Measurements from ENCODE around the gene GFRA4.

The GFRA4 gene

GRCh38 chr20:3663031-3663701 lies at the start of gene GFRA4:
GFRA4 (minus strand) TSS chr20:3663399; CDS start chr20:3663399, 0 bp downstream.
- no peak for DNase-seq (ENCODE audit: low read depth)

- DNase-seq (ENCODE audit: low read depth), result no peak
These were observed 49.2 kb upstream of the GFRA4 start, which contains the start of gene SIGLEC1 for GRCh38 chr20:3712279-3712873. SIGLEC1 (minus strand) TSS chr20:3712600; CDS start chr20:3707128, 5,472 bp downstream.

DNA sequence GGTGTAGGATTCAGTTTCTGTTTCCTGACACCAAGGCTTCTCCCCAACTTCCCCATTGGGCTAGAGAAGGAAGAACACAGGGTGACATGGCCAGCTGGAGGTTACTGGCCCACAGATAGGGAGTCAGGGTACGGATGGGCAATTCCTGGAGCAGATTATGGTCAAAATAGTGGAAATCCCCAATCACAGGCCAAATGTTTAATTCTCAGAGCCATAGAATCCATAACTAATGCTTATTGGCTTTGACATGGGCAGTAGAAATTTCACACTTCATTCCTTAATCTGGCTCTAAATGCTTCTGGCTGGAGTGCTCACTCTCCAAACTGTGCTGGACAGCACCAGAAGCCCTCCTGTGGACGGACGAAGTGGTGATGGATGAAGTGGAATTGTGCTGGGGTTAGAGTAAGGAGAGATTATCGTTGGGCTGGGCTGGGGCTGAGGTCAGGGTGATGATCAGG lies 48.3 kb upstream of the GFRA4 start:
- DNase-seq (ENCODE audit: low read depth), result no peak

DNA sequence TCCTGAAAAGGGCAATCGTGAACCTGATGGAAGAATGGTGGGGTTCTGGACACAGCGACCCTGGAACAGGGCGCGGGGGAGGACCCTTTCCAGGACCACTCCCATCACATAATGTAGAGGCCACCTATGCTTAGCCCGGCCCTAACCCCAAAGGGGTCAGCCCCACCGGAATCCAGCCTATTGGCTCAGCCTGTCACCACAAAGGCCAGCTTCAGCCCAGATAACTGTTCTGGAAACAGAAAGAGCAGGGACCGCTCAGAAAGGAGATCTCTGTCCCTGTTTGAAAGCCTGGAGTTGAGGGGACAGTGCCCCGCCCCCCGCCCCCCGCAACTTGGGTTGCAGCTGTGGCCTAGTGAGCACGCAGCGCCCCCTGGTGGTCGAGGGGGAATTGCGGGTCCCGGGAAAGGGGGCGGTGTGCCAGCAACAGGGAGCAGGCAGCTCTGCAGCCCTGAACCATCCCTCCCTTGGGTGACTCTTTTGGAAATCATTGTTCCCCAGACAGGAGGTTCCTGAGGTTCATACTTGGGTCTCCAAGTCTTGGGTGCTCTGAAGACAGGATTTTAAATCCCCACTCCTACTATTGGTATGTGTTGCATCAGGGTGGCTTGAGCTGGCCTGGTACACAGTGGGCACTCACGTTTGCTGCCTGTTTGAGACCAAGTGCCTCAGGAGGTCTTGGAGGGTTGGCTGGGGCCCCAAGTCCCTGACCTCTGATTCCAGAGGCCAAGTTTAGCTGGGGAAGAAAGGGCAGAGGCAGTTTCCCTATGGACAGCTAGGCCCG lies 47.7 kb upstream of the GFRA4 start:
- no peak for DNase-seq (ENCODE audit: low read depth)

DNA sequence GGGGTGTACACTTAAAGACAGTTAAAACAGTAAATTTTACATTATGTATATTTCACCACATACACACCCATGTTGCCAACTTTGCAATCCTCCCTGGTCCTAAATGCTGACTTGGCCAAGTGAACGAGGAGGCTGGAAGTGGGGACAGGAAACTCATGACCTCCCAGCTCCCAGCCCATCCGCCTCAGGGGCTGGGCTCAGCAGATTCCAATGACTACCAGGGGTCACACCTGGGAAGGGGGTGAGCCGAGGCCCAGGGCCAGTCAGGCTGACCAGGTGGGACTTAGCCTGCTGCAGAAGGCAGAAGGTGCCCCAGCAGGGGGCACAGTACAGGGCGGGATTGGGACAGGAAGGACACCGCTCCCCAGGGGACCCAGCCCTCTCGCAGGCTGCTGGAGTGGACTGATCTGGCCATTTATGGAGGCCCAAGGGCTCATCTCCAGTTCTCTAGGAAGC lies 46.8 kb upstream of the GFRA4 start:
- DNase-seq (ENCODE audit: low read depth), result no peak

GRCh38 chr20:3707508-3707899 lies 44.3 kb upstream of the GFRA4 start:
- no peak for DNase-seq (ENCODE audit: low read depth)

GRCh38 chr20:3706774-3707507 lies 43.7 kb upstream of the GFRA4 start:
- DNase-seq (ENCODE audit: low read depth), result no peak

DNA sequence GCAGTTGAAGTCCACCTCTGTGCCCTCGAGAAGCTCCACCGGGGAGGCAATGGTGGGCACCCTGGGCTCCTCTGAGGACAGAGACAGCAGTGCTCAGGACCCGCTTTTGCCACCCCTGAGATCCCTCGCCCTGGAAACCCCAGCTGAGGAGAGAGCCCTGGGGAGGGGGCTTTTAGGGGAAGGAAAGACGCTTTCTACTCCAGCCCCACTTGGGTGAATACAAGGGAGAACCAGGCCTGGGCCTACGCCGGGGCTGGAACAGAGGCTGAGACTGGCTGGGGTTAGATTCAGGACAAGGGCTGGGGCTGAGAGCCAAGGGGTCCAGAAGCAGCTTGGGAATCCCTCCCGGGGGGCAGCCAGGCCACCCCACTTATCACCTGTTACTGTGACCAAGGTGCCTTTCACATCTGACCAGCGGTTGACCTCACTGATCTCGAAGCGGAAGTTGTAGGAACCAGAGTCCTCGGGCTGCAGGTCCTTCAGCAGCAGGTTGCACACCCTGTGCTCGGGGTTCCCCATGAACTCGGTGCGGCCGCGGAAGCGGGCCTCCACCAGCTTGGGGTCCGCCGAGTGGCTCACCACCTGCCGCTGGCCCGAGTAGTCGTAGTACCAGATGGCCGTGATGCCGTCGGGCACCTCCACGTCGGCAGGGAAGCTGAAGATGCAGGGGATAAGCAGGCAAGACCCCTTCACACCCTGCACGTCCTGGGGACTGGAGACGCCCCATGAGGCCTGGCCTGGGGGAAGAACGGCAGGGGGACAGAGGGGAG lies 43.0 kb upstream of the GFRA4 start:
- DNase-seq (ENCODE audit: low read depth), result no peak

DNA sequence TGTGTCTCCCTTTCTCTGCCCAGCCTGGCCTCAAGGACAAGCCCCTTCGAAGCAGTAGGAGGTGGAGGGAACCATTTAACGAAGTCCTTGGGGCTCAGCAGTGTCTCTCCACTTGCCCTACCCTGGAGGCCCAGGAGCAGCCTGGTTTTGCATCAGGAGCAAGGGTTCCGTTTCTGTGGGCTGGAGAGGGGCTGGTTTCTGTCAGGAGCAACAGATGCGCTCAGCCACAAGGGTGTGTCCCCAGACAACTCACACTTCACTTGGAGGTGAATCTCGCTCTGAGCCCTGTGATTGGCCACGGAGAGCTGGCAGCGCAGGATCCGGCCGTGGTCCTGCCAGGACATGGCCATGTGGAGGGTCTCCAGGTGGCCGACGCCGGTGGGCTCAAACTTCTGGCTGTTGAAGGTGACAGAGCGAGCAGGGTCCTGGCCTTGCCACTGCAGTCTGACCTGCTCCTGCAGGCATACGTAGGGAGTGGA lies 42.3 kb upstream of the GFRA4 start:
- no peak for DNase-seq (ENCODE audit: low read depth)

DNA sequence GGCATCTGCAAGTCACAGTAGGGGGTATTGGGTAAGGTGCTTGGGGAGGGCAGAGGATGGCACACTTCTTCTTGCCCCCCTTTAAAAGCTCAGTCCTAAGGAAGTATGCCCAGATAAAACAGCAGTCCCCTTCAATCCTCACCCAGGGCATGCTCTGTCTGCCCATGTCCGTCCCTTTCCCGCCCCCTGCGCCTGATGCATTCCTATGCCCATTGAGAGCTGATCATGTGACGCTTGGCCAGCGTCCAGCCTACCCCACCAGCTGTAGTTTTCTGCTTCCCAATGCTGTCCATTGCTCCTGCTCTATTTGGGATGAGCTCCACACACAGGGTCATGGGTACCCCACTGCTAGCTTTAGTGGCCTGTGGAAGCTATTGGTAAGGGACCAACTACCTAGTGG lies 40.9 kb upstream of the GFRA4 start:
- no peak for DNase-seq (ENCODE audit: low read depth)

- no peak for DNase-seq (ENCODE audit: low read depth)
These were observed 39.6 kb upstream of the GFRA4 start for GRCh38 chr20:3702611-3703391.

DNA sequence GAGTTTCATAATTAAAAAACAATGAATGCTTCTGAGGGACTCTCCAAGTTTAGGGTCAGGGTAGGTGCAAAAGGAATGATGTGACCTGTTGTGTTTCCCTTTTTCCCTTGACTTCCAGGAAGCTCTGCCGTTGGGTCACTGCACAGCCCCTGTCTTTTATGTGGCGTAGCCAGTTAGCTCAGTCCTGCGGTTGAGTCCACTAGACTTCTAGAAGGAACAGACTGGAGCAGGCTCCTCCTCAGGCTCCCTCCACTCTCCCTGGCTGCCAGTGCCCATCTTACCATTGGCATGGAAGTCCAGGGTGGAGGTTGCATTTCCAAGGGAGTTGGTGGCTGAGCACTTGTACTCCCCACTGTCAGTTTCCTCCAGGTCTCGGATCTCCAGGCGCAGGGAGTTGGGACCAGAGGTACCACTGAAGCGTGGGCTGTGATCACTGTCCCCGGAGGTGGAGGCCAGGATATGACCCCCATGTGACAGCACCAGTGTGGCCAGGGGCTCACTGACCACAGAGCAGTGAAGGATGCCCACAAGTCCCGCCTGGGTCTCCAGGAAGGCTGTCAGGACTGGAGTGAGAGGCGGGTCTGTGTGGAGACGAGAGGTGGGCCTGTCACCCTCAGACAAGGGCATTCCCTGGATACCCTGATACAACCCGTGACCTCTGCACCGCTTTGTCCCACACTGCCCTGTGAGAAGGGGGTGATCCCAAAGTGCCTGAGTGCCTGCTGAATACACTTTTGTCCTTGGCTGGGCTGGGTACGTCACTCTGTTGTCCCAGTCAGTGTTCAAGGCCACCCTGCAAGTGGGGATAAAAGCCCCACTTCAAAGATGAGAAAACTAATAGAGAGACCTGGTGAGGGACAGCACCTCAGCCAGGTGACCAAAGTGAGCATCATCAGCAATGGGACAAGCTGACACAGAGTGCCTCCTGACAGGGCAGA lies 38.1 kb upstream of the GFRA4 start:
- DNase-seq (ENCODE audit: low read depth), result no peak

GRCh38 chr20:3699037-3699436 lies 35.8 kb upstream of the GFRA4 start:
- no peak for DNase-seq (ENCODE audit: low read depth)

GRCh38 chr20:3698591-3699001 lies 35.4 kb upstream of the GFRA4 start:
- no peak for DNase-seq (ENCODE audit: low read depth)

- DNase-seq (ENCODE audit: low read depth), result no peak
These were observed 34.5 kb upstream of the GFRA4 start for GRCh38 chr20:3697588-3698305.

- no peak for DNase-seq (ENCODE audit: low read depth)
These were observed 33.8 kb upstream of the GFRA4 start for GRCh38 chr20:3696745-3697587.

DNA sequence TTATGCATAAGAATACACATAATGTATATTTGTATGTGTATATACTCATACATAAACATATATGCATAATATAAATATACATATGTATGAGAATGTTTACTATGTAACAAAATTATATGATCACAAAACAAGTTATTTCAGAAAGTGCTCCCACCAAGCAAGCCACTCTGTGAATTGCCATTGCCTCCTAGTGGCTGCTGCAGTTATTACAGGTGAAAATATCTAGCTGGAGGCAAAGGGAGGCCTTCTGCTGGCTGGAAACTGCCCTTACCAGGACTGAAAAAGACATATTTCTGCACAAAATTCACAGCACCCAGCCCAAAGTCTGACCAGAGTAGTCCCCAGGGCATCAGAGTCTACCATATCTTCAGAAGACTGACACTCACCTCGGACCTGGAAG lies 33.0 kb upstream of the GFRA4 start:
- DNase-seq (ENCODE audit: low read depth), result no peak

DNA sequence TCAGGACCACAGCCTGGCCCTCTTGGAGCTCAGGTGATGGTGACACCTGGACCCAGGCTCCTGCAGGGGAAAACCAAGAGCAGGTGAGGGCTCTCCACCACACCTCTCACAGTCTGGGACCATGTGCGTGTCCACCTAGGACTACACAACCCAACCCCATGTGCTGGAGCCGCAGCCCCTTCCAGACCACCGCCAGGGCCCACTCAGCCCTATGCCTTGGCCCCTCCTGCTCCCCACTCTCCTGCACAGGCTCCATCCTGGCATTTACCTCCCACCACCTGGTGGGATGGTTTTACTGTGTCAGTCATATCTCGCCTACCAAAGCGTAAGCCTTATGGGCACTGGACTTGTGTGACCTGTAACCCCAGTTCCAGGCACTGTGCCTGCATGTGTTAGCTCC lies 31.7 kb upstream of the GFRA4 start:
- DNase-seq (ENCODE audit: low read depth), result no peak
